Kidney tubule cell (primary cell): ENCODE results near the gene SERPING1.

Experiments
- DNase-seq: peaks from one replicate; pipeline ENCODE4 v3.0.0-alpha.2; 2018; ENCODE audit warnings: low spot score

Gene SERPING1

GRCh38 chr11:57652662-57653061 lies 55.2 kb downstream of the SERPING1 start:
- DNase-seq: no peak

- no peak for DNase-seq
These were observed 55.7 kb downstream of the SERPING1 start for GRCh38 chr11:57653163-57653562.

- DNase-seq: no peak
These were observed 59.4 kb downstream of the SERPING1 start for GRCh38 chr11:57656885-57657193.

- DNase-seq: peak; percentile 99
These were observed 59.9 kb downstream of the SERPING1 start, which contains the start of gene CLP1 for GRCh38 chr11:57657194-57658022. Gene CLP1, plus strand, starts transcription at chr11:57657762. Its CDS starts 1,715 bp downstream, at chr11:57659477.

- no peak for DNase-seq
These were observed 60.5 kb downstream of the SERPING1 start for GRCh38 chr11:57658023-57658361.

- no peak for DNase-seq
These were observed 62.2 kb downstream of the SERPING1 start for GRCh38 chr11:57659669-57660068.

- DNase-seq: no peak
These were observed 65.4 kb downstream of the SERPING1 start for GRCh38 chr11:57662893-57663292.

- no peak for DNase-seq
These were observed 66.5 kb downstream of the SERPING1 start for GRCh38 chr11:57663975-57664374.
